Measurements from ENCODE around the gene PLCB4.

The PLCB4 gene

DNA sequence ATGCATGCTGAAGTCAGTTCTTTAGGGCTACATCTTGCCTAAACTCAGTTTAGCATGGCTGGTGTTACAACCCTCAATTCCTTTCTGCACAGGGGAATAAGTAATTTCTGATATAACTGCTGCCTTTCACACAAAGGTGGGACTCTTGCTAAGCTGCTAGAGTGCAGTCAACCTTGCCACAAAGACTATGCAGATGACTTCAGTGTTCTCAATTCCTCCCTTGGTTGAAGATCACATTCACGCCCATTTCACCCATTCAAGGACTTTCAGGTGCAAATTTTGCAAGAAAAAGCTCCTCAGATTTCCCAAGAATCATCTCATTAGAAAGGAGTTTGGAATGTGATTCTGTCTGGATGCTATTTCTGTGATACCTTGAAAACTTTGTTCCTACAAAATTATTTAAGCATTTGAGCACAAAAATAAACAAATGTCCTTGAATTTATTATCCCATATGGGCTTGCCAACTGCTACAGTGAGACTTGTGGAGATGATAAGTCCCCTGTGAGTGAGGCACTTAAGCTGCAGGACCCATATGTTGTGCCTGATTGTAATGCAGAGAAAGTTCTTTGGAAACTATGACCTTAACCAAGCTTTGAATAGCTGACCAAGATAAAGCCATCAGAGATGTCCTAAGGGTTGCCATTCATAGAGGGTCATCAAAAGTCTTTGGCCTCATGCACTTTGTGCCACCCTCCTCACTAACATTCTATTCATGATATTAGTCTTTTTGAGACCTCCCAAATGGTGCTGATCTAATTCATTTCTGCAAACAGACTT, 111.8 kb downstream of the PLCB4 start:
- TF ChIP-seq, protein P1, sequence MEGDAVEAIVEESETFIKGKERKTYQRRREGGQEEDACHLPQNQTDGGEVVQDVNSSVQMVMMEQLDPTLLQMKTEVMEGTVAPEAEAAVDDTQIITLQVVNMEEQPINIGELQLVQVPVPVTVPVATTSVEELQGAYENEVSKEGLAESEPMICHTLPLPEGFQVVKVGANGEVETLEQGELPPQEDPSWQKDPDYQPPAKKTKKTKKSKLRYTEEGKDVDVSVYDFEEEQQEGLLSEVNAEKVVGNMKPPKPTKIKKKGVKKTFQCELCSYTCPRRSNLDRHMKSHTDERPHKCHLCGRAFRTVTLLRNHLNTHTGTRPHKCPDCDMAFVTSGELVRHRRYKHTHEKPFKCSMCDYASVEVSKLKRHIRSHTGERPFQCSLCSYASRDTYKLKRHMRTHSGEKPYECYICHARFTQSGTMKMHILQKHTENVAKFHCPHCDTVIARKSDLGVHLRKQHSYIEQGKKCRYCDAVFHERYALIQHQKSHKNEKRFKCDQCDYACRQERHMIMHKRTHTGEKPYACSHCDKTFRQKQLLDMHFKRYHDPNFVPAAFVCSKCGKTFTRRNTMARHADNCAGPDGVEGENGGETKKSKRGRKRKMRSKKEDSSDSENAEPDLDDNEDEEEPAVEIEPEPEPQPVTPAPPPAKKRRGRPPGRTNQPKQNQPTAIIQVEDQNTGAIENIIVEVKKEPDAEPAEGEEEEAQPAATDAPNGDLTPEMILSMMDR (IDR thresholded peaks at IDR 0.05; ENCODE audit: low read depth, low read length), result no peak
- H3K4me3 ChIP-seq (ENCODE audit: low read depth, low read length), result no peak overlapping the region

DNA sequence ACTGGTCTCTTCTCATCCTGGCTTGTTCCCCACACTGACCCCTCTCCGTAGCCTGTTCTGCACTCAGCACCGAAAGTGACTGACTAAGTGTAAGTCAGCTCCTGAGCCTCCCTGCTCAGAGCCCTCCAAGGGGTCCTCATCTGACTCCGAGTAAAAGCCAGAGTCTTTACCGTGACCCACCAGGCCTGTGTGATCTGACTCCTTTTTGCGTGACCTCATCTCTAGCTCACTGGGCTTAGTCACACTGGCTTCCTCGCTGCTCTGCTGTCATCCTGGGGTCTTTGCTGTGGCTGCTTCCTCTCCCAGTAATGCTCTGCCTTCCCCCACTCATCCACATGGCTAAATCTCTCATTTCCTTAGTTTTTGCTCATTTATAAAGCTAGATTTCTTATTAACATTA, 116.6 kb downstream of the PLCB4 start:
- TF ChIP-seq, protein P1 (IDR thresholded peaks at IDR 0.05; ENCODE audit: low read depth, low read length), result no peak

DNA sequence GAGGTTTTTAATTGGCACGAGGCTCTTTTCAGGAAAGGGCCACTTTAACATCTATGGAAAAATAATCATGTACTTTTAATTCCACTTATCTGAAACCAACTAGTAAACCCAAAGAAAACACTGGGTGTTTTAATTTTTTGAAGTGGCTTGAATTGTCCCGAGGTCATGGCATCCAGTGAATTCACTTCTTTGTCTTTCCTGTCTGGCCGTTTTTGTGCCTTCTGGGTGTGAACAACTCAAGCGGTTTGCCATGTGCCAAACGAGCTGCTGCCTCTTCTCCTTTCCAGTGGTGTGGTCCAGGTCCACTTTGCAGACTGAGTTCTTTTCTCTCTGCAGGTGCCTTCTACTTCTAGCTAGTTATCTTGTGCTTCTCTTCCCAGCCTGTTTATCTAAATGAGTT, 117.5 kb downstream of the PLCB4 start:
- H3K4me3 ChIP-seq (ENCODE audit: low read depth, low read length), result no peak overlapping the region
- TF ChIP-seq, protein P1 (IDR thresholded peaks at IDR 0.05; ENCODE audit: low read depth, low read length), result no peak

More for the DNA sequence above, 116.6 kb downstream of the PLCB4 start:
- no peak overlapping the region for H3K4me3 ChIP-seq (ENCODE audit: low read depth, low read length)

DNA sequence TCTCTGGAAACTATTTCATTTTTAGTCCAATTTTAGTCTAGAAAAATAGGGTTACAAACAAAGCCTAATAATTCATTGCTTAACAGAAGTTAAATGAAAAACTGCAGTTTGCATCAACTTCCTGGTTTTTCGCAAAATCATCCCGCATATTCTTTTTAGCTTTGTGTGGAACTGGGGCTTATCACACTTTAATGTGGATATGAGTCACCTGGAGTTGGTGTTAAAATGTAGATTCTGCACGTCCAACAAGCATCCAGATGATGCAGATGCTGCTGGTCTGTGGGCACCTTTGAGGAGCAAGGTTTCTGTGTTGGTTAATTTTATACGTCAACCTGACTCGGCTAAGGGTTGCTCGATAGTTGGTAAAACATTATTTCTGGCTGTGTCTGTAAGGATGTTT, 126.1 kb downstream of the PLCB4 start:
- H3K4me3 ChIP-seq (ENCODE audit: low read depth, low read length), result no peak overlapping the region
- TF ChIP-seq, protein P1 (IDR thresholded peaks at IDR 0.05; ENCODE audit: low read depth, low read length), result no peak

DNA sequence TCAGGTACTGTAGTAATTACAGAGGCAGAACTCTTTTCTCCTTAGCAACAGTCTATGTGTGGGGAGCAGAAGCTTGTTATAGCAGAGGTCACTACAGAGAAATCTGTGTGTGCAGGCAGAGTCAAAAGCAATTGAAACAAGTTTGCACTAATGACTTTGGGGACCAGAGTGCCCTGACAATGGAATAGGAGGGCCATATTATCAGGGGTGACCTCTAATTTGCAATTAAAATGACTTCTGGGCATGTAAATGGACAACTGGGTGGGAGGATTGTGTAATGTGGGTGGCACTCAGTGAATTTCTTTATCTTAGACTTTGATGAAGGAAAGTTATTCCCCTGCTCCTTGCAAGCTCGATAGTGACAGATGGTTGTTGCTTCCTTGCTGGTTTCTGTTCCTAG, 127.2 kb downstream of the PLCB4 start:
- TF ChIP-seq, protein P1 (IDR thresholded peaks at IDR 0.05; ENCODE audit: low read depth, low read length), result no peak
- no peak overlapping the region for H3K4me3 ChIP-seq (ENCODE audit: low read depth, low read length)

DNA sequence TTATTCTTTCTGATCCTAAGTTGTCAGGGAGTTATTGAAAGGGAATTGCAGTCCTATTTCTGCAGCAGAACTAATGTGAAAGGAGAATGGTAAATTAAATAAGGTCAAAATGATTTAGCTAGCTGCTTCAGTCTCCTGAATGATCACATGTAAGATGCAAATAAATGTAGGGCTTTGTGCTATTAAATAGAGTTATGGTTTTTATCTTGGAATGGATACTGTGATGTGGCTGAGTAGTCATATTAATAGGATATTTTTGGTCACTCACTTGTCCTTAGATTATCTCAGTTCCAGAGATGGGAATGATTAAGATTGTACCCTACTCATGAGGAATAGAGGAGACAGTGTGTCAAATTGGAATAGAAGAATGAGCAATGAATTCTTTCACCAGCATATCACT, 129.6 kb downstream of the PLCB4 start:
- H3K4me3 ChIP-seq (ENCODE audit: low read depth, low read length), result no peak overlapping the region
- TF ChIP-seq, protein P1 (IDR thresholded peaks at IDR 0.05; ENCODE audit: low read depth, low read length), result no peak

DNA sequence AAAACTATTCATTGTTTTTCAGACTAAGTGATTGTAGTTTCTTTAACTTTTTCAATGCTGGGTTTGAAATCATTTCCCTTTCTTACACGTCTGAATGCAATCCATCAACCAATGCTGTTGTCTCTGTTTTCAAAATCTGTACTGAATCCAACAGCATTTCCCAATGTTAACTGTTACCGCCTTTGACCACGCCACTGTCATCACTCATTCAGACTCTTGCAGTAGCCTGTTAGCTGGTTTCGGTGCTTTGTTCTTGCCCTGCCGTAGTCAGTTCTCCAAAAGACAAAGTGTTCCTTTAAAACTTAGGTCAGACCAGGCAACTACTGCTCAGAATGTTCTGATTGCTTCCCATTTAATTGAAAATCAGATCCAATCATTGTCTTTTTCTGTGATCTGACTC, 131.3 kb downstream of the PLCB4 start:
- TF ChIP-seq, protein P1 (IDR thresholded peaks at IDR 0.05; ENCODE audit: low read depth, low read length), result no peak
- no peak overlapping the region for H3K4me3 ChIP-seq (ENCODE audit: low read depth, low read length)
